Bone marrow (tissue), 2 donors: ENCODE data around the gene NRXN3.
"Not testable (repeated sequence)": the region's sequence is repeated elsewhere in the genome, so short reads cannot be mapped to it uniquely, and the experiment has no call there.

Experiments used
- DNase-seq, 2 donors: peaks; one replicate each; lab custom pipeline; 2025; lab: John Stamatoyannopoulos, UW

Gene NRXN3

DNA sequence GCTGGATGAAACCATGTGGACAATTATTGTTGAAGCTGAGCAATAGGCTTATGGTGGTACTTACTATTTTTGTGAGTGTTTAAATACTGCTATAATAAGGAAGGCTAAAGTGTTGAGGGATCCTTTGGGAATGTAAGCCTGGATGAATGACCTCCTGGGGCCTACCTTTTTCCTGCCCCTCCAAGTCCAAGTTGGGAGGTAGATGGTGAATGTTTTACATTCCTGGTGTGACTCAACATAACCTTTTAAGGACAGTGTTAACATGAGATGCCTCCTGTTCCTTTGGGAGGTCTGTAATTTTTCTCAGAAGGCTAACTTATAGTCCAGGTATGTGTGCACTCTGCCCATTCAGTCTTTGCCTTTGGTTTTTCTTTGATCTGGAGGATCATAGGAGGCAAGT, 315.9 kb downstream of the NRXN3 start:
- no peak for DNase-seq

GRCh38 chr14:78486621-78487020, 316.4 kb downstream of the NRXN3 start:
- no peak for DNase-seq

GRCh38 chr14:78487573-78487972, 317.4 kb downstream of the NRXN3 start:
- not testable (repeated sequence) for DNase-seq

- DNase-seq, result no peak
Measured at GRCh38 chr14:78488938-78489337, 318.8 kb downstream of the NRXN3 start.

GRCh38 chr14:78491048-78491447, 320.9 kb downstream of the NRXN3 start:
- no peak for DNase-seq

- no peak for DNase-seq
Measured at GRCh38 chr14:78498062-78498595, 328.0 kb downstream of the NRXN3 start.

DNA sequence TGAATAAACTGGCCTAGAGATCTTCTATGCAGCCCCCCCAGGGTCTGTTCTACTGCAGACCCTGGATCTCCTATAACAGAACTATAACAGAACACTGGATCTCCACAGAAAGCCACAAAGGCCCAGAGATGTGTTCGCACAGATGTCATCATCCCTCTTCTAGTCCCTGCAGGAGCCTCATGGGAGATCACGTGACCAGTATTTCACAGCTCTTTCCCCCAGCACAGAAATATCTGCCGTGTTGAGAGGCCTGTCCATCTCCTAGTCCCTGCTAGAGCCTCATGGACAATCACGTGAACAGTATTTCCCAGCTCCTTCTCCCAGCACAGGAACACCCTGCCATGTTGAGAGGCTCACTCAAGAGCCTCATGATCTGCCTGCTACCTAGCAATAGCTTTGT, 331.7 kb downstream of the NRXN3 start:
- DNase-seq, result no peak

DNA sequence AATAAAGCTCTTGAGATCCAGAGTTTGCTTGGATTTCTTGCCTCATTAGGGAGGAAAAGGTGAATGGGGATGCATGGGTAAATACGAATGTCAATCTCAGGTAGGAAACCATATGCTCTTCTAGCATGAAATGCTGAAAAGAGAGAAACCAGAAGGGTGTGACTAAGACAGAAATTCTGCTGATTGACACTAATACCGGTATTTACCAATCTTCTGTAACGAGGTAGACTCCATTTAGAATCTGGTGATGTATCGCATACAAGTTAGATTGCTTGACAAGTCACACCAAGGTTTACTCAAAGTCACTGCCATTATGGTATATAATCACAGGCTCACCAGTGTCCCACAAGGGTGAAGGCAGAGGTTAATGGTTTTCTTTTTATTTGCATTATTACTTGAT, 337.9 kb downstream of the NRXN3 start:
- DNase-seq, result no peak

- DNase-seq, result no peak
Measured at GRCh38 chr14:78509516-78509915, 339.3 kb downstream of the NRXN3 start.

DNA sequence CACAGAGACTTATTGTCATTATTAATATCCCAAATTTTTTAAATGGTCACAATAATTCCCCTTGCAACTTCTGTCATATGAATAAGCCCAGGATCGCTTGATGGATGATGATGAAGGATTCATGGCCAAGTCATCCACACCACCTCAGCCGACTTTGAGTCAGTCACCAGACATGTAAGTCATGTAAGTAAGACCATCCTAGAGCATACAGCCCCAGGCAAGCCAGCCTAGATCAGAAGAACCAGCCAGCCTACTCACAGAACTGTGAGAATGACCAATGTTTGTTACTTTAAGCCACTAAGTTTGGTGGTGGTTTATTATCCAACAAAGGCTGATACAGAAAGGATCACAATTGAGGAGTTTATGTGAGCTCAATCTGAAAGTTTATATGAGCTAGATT, 341.8 kb downstream of the NRXN3 start:
- DNase-seq, result no peak

- no peak for DNase-seq
Measured at GRCh38 chr14:78519863-78520262, 349.7 kb downstream of the NRXN3 start.

- DNase-seq, result no peak
Measured at GRCh38 chr14:78524196-78524595, 354.0 kb downstream of the NRXN3 start.

DNA sequence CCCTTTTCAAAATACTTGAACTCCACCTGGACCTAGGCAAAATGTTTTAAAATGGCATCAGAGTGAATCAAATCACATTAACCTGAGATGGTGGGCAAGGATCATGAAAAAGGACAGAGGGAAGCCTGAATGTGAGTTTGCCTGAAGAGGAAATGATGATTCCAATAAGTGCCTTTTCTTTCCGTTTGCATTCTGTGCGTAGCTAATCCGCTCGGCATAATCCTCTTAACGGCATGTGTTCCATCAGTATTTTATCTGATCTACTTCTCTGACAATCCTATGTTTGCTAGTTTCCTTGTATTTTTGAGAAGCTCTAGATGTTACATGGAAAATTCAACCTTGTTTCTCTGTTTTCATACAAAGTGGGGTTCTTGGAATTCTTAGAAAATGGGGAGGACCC, 354.6 kb downstream of the NRXN3 start:
- DNase-seq, result no peak

DNA sequence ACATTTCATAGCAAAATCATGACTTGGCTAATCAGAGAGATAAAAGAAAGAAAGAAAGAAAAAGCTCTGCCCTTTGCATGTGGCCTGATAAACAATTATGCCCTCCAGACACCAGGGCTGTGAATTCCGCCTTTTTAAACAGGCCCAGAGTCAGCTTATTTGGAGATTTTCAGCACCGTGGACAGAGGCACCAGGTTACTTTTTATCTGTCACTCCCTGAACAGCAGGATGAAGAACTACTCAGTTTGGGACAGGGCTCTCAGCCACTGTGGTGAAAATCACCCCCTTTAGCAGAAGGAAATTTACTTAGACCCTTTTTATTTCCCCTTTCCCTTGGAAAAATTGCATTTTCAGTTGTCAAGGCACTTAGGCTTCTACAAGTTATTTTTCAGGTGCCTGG, 359.9 kb downstream of the NRXN3 start:
- no peak for DNase-seq

- no peak for DNase-seq
Measured at GRCh38 chr14:78534141-78534540, 364.0 kb downstream of the NRXN3 start.

DNA sequence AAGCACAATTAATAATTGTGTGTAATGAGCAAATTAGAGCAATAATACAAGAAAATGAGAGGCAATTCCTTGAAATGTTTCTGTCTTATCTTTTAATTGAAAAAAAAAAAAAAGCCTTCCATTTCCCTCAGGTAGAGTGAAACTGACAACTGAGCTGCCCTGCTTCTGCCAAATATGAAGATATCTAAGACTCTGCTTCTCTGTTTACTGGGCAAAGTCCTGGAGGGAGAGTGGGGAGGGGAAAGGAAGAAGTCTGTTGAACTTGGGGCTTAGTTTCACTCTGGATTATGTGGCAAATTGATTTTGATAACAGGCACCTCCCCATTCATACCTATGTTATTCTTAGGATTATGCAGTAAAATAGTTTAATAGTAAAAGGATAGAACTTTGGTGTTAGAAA, 364.9 kb downstream of the NRXN3 start:
- no peak for DNase-seq

DNA sequence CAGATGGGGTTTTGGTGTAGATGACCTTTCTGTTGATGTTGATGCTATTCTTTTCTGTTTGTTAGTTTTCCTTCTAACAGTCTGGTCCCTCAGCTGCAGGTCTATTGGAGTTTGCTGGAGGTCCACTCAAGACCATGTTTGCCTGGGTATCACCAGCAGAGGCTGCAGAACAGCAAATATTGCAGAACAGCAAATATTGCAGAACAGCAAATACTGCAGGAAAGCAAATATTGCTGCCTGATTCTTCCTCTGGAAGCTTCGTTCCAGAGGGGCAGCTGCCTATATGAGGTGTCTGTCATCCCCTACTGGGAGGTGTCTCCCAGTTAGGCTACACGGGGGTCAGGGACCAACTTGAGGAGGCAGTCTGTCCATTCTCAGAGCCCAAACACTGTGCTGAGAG, 371.6 kb downstream of the NRXN3 start:
- DNase-seq, result not testable (repeated sequence)

DNA sequence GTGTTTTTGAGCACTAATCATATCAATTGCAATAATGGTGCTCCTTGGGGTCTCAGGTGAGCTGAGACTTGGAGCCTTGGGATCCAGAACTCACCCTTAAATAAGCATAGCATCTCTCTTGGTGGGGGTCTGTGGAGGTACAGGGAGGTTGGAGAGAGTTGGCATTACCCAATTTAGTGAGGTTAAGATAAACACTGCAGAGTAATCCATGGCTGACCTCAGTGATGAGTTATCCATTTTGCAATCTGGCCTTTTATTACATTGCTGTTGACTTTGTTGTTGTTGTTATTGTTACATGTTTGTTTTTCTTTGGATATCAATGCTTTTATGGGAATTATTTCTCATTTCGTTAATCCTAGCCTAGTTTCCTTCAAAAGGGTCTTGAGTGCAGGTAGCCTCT, 373.3 kb downstream of the NRXN3 start:
- no peak for DNase-seq

DNA sequence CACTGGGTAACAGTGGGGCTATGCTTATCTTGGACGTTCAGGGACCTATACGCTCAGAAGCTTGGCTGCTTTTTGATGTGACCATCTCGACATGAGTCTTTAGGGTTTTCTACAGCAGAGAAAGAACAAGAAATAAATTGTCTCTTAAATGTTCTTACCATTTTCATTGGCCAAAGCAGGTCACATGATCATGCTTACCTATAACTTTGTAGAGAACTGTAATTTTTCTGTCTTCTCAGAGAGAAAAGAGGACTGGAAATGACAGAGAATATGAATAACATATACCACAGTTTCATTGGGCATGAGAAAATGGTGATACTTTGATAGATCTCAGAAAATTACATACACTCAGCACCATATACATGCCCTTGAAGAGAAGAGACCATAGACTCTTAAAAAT, 390.9 kb downstream of the NRXN3 start:
- DNase-seq, result no peak

GRCh38 chr14:78566026-78566858, 396.1 kb downstream of the NRXN3 start:
- DNase-seq, result peak in 1 of 2 donors; percentile 41

DNA sequence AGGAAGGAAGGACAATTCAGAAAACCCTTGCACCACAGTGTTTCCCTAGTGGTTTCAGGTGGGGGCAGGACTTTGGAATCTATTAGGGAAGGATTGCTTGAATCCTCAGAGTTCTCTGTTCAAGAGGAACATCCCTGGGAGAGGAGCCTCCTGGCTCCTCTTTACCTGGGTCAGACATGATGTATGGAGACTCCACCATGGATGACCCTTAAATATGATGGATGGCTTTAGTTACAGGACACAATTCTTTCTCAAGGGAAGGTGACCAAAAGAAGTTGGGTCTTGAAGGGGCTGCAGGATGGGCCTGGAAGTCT, 396.6 kb downstream of the NRXN3 start:
- DNase-seq, result no peak

GRCh38 chr14:78567343-78567742, 397.2 kb downstream of the NRXN3 start:
- DNase-seq, result no peak

- DNase-seq, result not testable (repeated sequence)
Measured at GRCh38 chr14:78573736-78574135, 403.6 kb downstream of the NRXN3 start.
